HL-60 (cell line): Measurements from ENCODE around the gene RDX.
"Not testable (repeated sequence)": the region's sequence is repeated elsewhere in the genome, so short reads cannot be mapped to it uniquely, and the experiment has no call there.

Experiments used
- DNase-seq, 2 experiments: peaks; one replicate each; pipeline ENCODE4 v3.0.0-alpha.2; 2010 to 2020; ENCODE audit warnings: low read depth in 1 of 2, low spot score in 1 of 2
- H3K27ac ChIP-seq: fragments of 250-450 bp; sonication (Bioruptor Pico); replicated peaks from 2 replicates; pipeline ENCODE4 v1.5.1; 2020; ENCODE audit warnings: mild to moderate bottlenecking, moderate library complexity
- H3K27me3 ChIP-seq: fragments of 250-450 bp; sonication (Bioruptor Pico); 2 replicates; pipeline ENCODE4 v1.5.1; 2021; ENCODE audit warnings: mild to moderate bottlenecking, moderate library complexity; ENCODE audit not compliant: insufficient read depth, poor library complexity, severe bottlenecking
- H3K4me3 ChIP-seq: replicated peaks from 2 replicates; pipeline ENCODE4 v1.5.1; 2011; ENCODE audit warnings: mild to moderate bottlenecking, control low read depth, low read length; ENCODE audit not compliant: insufficient read depth
- CTCF ChIP-seq: IDR thresholded peaks from one replicate; pipeline ENCODE4 v1.5.1; 2011; ENCODE audit warnings: low read length, control low read depth, inconsistent platforms; ENCODE audit not compliant: insufficient read depth
- GABPA ChIP-seq: IDR thresholded peaks from 2 replicates; pipeline ENCODE4 v1.6.1; 2012; ENCODE audit warnings: low read depth
- POLR2AphosphoS5 ChIP-seq: IDR thresholded peaks from 2 replicates; pipeline ENCODE4 v1.6.1; 2012; ENCODE audit warnings: low read depth
- REST ChIP-seq: IDR thresholded peaks from 2 replicates; pipeline ENCODE4 v1.6.1; 2012; ENCODE audit warnings: low read depth; ENCODE audit not compliant: insufficient replicate concordance
- SPI1 ChIP-seq: IDR thresholded peaks from 2 replicates; pipeline ENCODE4 v1.6.1; 2012; ENCODE audit warnings: low read depth, mild to moderate bottlenecking, borderline replicate concordance

The RDX gene

GRCh38 chr11:110196884-110197420, 99.5 kb downstream of the RDX start:
- Histone ChIP-seq H3K27me3 (no peaks in the 10 kb centered on the region), H3K4me3 (no peak overlapping the region), H3K27ac (no peak overlapping the region)
- no peak for DNase-seq
- TF ChIP-seq POLR2AphosphoS5: no peak
- TF ChIP-seq REST: no peak
- TF ChIP-seq CTCF: no peak
- TF ChIP-seq SPI1: no peak
- no peak for TF ChIP-seq GABPA

- TF ChIP-seq GABPA: no peak
- TF ChIP-seq CTCF: no peak
- TF ChIP-seq REST: no peak
- TF ChIP-seq POLR2AphosphoS5: no peak
- TF ChIP-seq SPI1: no peak
- Histone ChIP-seq H3K27me3 (no peaks in the 10 kb centered on the region), H3K27ac (no peak overlapping the region), H3K4me3 (no peak overlapping the region)
- no peak for DNase-seq
Observed at GRCh38 chr11:110196241-110196754, 100.1 kb downstream of the RDX start.

GRCh38 chr11:110194211-110194766, 102.1 kb downstream of the RDX start:
- not testable (repeated sequence) for H3K27ac ChIP-seq, DNase-seq, H3K27me3 ChIP-seq, H3K4me3 ChIP-seq

- not testable (repeated sequence) for H3K4me3 ChIP-seq, DNase-seq, H3K27me3 ChIP-seq, H3K27ac ChIP-seq
Observed at GRCh38 chr11:110192604-110193282, 103.7 kb downstream of the RDX start.

- no peak for DNase-seq
Observed at GRCh38 chr11:110190885-110191284, 105.5 kb downstream of the RDX start.

More at GRCh38 chr11:110190885-110191284, 105.5 kb downstream of the RDX start:
- no peak for TF ChIP-seq REST
- no peak for TF ChIP-seq GABPA
- no peak for TF ChIP-seq CTCF
- no peak for TF ChIP-seq SPI1
- TF ChIP-seq POLR2AphosphoS5: no peak
- no peak overlapping the region for H3K27ac ChIP-seq
- H3K27me3 ChIP-seq: no peaks in the 10 kb centered on the region
- H3K4me3 ChIP-seq: no peak overlapping the region
